VCaP (cell line): Measurements from ENCODE around the gene RAB29.

Experiments
- H3K27ac ChIP-seq: fragments of 450-650 bp; 2 replicates; pipeline ENCODE4 v1.5.1; 2017
- CTCF ChIP-seq: fragments of 450-650 bp; conservative IDR thresholded peaks from 2 replicates; pipeline ENCODE4 v1.5.1; 2017; ENCODE audit warnings: mild to moderate bottlenecking, moderate library complexity

Gene RAB29

DNA sequence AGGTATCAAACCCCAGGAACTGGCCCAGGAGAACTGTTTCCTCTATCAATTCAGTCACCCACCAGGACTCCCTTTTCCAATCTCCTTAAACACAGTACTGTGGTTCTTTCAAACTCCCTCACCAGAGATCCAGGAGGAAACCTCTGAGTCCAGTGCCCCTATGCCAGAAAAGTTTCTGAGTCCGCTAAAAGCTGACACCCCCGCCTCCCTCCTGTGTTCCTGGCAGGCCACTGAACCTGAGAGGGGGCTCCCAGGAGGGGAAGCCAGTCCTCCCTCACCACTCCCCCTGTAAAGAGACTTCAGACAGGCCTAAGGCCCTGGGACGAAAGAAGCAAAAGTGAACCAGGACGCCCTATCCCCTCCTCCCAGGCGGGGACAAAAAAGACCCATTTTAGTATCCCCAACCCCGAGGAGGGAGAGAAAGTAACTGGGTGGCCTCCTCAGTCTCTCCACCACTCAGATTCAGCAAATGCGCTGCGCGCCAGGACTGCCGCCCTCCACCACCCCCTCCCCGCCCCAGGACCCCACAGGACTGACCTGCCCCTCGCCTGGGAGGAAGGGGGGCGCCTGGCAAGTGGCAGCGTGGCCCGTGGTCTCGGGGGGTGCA is 37.1 kb upstream of the RAB29 start:
- peak overlapping the region; percentile 78; the same call in 1 of the 2 replicates for H3K27ac ChIP-seq
- no peak for TF ChIP-seq CTCF

- H3K27ac ChIP-seq: peak overlapping the region; percentile 78; the same call in 1 of the 2 replicates
- no peak for TF ChIP-seq CTCF
These were observed 36.4 kb upstream of the RAB29 start for GRCh38 chr1:205811660-205812059.

DNA sequence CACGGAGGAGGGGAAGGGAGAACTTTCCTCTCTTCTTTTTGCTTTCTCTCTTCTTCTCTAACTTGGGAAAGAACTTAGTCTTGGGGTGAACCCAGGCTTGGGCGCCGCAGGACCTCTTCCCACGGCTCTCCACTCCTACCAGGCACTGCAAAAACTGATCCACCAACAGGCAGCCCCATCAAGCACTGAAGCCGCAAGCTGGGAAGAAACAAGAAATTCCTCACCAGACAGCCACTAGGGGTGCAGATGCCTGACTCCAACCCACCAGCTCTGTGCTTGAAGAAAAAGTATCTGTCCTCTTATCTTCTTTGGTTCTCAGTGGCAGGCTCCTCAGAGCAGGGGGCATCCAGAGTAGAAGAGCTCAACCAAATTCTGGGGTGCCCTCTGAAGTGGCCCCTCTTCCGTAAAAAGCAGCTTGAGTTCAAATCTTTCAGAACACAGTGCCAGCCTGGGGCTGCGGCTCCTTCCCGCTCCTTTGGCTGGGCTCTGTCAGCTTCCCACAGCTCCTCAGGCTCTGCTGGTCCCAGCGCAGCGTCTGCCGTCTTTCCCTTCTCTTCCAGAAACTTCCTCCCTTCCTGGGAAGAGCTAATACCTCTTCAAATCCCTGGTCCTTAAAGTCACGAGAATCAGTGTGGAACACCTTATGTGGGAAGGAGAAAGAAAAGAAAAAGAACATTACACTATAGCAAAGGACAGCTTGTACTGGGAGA is 35.3 kb upstream of the RAB29 start:
- no peak overlapping the region for H3K27ac ChIP-seq
- peak; percentile 58 for TF ChIP-seq CTCF

DNA sequence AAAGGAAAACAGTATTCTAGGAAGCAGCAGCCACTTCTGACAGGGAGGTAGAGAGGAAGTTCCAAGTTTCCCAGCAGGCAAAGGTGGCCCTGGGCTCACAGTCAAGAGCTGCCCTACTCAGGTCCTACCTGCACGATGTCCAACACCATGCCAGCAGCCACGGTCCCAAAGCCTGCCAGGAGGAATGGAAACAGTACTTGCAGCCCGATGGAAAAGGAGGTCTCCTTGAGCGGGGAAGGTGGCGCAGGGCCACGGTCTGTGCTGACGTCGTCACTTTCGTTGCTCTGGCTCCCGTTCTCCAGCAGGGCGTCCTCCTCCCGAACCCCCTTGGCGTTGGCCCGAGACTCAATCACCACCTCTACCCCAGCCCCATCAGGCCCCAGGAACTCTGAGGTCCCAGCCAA is 34.7 kb upstream of the RAB29 start:
- H3K27ac ChIP-seq: no peak overlapping the region
- no peak for TF ChIP-seq CTCF

DNA sequence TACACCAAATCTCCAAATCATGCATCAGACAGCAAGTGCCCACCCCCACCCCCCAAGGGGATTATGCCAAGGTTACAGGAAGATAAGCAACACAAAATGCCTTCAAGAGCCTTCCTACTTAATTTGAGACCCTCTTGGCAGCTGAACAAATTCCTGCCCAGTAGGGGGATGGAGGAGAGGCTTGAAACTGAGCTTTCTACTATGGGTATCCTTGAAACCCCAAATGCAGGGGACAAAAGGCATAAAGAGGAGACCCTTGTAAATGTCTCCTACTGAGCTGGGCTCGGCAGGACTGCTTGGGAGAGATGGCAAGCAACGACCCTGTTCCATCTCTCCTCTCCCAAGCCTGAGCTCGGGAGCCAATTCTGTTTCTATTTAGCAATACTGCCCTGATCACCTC is 34.2 kb upstream of the RAB29 start:
- H3K27ac ChIP-seq: no peak overlapping the region
- TF ChIP-seq CTCF: no peak

- no peak for TF ChIP-seq CTCF
- H3K27ac ChIP-seq: no peak overlapping the region
These were observed 29.9 kb upstream of the RAB29 start for GRCh38 chr1:205805082-205805711.

DNA sequence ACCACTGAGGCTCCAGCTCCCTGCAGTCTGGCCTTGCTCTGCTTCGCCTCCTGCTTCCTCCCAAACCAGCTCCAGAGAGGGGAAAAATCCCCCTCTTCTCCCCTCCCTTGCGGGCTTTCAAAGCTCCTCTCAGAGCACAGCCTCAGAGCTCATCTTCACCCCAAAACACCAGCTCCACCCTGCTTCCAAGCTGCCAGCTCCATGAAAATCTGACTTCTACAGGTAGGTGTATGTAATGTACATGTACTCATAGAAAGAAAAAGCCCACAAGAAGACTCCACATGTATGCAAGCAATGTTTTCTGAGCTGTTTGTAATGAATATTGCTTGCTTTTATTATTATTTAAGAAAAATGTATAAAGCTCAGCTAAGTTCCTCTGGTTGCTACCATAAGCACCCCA is 29.3 kb upstream of the RAB29 start:
- no peak overlapping the region for H3K27ac ChIP-seq
- no peak for TF ChIP-seq CTCF
